ENCODE results near the gene EGLN3.
"Not testable (repeated sequence)": the region's sequence is repeated elsewhere in the genome, so short reads cannot be mapped to it uniquely, and the experiment has no call there.

EGLN3 gene

DNA sequence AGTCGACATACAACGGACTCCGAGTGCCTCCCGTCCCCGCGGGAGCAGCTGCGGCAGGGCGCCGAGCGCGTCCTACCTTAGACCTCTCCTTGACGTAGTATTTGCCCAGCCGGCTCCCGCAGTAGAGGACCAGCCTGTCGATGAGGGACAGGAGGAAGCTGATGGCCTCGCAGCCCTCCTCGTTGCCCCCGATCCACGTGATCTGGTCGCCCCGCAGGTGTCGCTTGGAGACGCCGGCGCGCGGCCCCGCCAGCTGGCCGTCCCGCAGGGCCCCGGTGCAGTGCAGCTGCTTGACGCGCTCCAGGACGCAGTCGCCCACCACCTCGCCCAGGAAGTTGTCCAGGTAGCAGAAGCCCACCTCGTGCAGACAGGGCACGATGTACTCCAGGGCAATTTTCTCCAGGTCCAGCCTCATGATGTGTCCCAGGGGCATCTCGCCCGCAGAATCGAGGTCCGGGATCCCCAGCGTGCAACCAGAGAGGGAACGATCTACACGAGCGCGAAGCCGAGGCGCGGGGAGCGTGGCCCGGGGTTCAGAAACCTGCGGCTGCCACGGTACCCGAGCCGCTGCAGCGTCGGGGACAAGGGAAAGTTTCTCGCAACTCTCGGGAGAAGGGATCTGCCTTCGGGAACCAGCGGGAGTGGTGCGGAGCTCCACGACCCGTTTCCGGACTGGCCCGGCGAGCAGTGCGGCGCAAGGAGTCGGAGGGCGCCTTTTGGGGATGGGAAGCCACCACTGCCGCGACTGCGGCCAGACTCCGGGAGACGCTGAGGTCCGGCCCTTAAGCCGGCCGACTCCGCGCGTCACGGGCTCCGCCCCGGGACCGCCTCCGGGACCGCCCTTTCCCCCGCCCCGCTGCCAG, at the start of gene EGLN3:
TSS of gene EGLN3 (minus strand) at position 755 of the 863 bp plus-strand sequence. CDS start at position 433, 322 bp downstream.
- DNase-seq = peak; percentile 94

DNA sequence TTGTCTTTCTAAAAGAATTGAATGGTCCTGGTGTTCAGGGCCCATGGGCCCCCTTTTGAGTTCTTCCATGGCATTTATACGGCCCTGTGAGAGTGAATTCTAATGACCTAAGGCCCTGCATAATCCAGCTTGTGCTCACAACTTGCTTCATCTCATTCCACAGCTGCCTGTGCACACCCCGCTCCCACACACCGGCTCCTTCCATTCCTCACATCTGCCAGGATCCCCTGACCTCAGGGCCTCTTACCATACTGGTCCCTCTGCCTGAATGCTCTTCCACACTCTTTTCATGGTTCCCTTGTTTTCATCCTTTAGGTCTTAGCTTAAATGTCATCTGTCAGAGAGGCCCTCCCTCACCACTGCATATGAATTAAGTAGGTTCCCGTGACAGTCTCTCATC, 49.5 kb upstream of the EGLN3 start:
- no peak for DNase-seq

DNA sequence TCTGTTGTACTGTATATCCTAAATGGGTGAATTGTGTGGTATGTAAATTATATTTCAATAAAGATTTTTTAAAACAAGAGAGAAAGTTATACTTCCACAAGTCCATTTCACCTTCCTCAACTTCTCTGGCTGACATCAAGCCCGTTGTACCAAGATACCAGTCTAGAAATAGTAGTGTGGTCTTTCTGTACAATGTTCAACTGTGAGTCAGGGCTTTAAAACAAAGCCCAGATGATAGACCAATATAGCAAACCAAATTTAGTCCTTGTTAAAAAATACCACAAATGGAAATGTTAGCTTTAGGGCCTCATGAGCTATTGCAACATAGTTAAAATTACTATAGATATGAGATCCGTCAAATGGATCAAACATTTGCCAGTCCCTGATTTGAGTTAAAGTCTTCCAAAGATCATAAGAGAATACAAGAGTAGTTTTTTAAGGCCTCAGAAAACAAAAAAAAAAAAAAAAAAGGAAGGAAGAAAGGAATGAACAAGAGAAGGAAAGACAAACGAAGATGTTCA, 49.0 kb upstream of the EGLN3 start:
- DNase-seq = no peak

DNA sequence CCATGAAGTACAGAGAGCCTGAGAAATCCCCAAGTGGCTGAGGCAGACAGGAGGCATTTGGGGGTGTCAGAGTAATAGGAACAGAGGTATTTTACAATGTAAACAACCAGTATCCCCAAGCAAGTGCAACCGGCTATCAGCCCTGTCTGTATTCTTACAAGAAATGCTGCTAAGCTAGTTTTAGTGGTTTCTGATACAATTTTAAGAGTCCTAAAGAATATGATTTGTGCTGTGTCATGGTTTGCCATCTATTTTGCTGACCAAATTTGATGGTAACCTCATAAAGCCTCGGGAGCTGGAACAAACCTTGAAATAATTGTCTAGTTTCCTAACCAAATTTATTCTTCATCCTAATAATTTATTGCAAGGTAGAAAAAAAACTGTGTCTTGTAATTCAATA, 46.7 kb upstream of the EGLN3 start:
- DNase-seq = no peak

DNA sequence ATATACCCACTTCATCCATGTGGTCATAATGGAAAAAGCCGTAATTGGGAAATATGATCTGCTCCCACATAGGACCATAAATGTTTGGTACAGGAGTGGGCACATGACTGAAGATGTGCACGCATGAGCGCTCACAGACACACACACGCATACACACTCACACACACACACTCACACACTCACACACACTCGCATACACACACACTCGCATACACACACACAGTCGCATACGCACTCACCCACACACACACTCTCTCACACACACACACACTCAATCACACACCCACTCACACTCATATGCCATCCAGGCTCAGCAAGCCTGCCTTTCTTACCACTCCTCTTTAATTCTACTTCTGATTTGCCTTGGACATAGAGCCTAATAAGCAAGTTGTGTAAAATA, 45.6 kb upstream of the EGLN3 start:
- no peak for DNase-seq

DNA sequence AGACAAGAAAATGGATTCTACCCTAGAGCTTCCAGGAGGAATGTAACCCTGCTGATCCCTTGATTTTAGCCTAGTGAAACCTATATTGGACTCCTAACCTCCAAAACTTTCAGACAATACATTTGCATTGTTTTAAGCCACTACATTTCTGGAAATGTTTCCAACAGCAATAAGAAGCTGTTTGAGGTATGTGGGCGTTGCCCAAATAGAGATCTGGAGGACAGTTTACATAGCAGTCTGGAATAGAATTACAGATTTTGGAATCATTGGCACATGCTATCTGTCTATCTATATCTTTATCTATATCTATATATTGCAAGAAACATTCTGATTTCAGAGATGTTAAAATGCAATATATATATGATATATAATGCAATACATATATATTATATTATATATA, 42.4 kb upstream of the EGLN3 start:
- DNase-seq = no peak

DNA sequence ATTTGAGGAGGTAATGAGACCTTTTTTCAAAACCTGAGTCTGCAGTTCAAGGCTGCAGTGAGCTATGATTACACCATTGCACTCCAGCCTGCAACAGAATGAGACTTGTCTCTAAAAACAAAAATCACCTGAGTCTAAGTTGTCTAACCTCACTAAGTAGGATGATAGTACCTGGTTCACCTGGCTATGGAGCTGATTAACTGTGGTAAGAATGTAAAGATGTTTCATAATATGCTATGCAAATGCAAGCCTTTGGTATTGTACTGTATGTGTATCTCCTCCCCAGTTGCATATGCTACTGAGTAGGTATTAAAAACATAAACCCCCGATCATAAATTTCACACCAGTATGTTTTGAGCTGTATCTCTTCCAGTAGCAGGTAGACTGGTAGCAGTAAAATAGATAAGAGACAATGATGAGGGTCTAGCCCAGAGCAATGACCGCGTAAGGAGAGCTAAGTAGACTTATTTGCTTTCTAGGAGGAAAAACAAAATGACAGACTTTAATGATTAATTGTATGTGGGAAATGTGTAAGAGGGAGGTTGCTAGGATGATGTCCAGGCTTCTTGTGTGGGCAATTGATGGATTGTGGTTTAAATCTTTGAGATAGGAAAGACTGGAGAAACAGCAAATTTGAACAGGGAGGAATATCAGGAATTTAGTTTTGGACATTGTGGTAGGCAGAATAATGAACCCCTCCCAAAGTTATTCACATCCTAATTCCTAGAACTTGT, 41.6 kb upstream of the EGLN3 start:
- no peak for DNase-seq

DNA sequence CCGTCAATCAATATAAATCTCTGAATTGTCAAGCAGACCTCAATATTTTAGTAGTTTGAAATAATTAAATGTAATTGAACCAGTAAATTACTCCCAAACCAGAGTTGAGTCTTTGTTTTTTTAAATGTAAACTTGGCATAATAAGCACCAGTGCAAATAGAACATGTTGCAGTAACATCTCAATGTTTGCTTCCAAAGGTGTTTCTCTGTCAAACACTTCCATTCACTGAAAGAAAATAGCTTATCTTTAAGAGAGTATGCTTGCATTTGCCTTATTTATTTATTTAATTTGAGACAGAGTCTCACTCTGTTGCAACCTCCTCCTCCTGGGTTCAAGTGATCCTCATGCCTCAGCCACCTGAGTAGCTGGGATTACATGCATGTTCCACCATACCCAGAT, 39.9 kb upstream of the EGLN3 start:
- DNase-seq = no peak

DNA sequence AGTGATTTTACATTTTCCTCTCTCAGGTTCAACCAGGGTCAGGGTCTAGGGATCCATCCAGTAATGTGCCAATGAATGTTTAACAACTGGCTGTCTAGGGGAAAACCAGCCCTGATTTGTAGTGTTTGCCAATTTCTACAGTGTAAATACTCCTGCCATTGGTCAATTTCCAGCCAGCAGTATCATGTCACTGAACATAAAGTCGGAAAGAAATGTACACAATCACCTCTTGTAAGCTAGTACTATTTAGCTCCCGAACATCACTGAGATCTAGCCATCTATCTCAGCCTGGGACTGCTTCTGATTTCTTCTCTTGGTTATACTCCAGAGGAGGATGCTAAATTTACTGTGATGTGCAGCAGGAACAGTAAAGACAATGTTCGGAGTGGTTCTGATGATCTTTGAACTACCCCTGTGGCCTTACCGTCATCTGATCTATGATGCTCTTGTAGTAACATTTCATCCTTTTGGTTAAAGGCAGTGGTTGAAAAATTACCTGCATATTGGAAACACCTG, 36.7 kb upstream of the EGLN3 start:
- DNase-seq = no peak

DNA sequence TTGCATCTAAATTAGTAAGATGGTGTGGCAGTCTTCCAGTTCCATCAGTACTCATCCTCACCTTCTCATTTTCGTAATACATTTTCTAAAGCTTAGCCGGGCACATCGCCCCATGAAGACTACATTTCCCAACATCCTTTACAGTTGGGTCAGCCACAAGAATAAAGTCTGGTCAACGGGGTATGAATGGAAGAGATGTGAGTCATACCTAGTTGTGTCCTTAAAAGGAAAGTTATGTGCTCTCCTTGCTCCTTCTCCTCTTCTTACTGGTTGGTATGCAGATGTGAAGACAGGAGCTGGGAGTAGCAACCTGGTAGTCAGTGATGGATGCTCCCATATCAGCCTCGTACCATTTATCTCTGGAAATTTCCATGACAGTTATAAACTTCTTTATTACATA, 35.9 kb upstream of the EGLN3 start:
- DNase-seq = no peak

DNA sequence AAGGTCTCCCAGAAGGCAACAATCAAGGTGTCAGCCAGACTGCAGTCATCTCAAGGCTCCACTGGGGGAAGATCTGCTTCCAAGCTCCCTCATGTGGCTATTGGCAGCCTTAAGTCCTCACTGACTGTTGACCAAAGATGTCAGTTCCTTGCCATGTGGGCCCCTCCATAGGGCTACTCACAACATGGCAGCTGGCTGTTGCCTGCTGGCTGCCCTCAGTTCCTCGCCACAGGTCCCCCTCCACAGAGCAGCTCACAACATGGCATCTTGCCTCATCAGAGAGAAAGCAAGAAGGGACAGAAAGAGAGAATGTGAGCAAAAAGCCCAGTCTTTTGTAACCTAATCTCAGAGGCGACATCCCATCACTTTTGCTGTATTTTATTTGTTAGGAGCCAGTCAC, 34.4 kb upstream of the EGLN3 start:
- DNase-seq = no peak

DNA sequence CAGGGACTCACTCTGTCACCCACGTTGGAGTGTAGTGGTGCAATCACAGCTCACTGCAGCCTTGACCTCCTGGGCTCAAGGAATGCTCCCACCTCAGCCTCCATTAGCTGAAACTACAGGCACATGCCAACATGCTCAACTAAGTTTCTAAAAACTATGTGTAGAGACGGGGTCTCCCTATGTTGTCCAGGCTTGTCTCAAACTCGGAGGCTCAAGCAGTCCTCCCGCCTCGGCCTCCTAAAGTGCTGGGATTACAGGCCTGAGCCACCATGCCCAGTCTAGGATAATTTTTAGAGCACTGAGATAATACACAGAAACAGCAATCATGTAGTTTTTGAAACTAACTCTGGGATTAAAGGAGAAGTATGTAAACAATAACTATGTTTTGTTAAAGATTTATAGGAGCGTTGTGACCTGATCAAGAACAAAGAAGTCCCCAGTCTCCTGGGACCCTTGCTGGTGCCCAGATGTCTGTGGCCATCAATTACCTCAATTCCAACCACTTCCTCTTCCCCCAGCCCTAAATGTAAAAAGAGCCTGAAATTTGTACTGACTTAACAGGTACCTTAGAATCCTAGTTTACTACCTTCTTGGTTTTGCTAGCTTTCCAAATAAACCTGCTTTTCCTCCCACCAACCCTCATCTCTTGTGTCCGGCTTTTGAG, 28.9 kb upstream of the EGLN3 start:
- DNase-seq = no peak

DNA sequence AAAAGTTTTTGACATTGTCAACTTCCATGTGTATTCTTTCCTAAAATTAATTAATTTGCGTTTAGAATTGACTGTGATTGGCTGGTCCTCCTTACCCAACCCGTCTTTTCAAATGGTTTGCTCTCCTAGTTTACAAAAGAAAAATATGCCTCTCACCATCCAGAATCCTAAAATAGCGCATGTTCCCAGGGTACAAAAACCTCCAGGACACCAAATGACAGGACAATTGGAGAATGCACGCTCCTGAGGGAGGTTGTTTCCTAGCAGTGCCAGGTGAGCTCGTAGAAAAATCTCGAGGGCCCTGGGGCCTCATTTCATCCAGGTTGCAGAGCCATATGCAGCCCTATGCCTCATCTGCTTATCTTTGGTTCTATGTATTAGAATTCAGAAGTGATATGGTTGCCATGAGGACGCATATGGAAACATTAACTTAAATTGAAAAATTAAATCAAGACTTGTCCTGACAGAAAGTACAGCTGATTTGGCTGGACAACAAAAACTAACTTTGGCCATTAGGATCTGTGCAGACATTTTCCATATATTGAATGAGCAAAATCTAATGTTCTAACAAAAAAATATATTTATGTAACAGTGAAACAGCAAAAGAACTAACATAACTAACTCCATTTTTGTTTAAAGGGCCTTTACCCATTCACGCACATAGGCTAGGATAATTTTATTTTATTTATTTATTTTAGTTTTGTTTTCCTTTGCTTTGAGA, 28.2 kb upstream of the EGLN3 start:
- DNase-seq = no peak

DNA sequence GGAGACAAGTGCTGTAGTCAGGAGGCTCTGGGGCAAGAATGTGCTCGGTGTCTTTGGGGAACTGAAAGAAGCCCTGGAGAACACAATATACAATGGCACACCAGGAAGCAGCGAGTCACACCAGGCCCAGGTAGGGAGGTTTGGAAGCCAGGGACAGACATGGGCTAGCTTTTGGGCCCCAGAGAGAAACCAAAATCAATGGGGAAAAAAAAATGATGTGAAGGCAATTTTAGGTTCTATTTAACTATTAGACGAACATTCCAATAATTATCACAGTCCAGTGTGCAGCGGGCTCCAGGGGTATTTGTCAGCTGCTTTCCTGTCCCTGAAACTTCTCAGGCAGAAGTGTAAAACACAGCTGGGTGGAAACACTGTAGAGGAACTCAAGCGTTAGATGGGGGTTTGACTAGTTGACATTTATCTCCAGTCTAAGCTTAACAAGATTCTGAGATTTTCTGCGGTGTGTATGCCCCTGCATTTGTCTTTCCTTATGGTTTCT, 21.8 kb upstream of the EGLN3 start:
- no peak for DNase-seq

DNA sequence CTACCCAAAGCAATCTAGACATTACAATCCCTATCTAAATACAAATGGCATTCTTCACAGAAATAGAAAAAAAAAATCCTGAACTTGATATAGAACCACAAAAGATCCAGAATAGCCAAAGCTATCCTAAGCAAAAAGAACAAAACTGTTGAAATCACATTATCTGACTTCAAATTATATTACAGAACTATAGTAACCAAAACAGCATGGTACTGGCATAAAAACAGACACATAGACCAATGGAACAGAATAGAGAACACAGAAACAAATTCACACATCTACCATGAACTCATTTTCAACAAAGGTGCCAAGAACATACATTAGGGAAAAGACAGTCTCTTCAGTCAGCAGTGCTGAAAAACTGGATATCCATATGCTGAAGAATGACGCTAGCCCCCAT, 19.0 kb upstream of the EGLN3 start:
- DNase-seq = not testable (repeated sequence)

DNA sequence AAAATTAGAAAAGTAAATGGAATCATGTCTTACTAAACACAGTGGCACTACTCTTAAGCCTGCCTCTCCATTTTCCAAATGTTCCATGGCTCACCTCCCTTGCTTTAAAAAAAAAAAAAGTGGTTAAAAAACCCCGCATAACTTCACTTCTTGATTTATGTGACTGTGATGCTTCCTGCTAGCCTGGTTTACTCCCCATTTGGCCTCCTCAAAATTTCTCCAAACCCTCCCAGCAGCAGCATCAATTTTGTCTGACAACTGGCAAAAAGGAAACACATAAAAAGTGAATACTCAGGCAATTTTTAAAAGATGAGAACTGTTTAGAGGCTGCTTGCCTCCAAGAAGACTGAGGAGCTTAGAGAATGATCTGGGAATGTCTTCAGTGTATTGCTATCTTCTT, 17.8 kb upstream of the EGLN3 start:
- no peak for DNase-seq

DNA sequence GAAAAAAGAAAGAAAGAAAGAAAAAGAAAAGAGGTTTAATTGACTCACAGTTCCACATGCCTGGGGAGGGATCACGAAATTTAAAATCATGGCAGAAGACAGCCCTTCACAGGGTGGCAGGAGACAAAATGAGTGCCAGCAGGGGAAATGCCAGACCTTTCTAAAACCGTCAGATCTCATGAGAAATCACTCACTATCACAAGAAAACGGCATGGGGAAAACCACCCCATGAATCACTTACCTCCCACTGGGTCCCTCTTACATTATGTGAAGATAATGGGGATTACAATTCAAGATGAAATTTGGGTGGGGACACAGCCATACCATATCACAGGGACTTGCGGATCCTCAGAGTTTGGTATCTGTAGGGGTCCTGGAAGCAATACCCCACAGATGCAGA, 16.3 kb upstream of the EGLN3 start:
- DNase-seq = no peak

DNA sequence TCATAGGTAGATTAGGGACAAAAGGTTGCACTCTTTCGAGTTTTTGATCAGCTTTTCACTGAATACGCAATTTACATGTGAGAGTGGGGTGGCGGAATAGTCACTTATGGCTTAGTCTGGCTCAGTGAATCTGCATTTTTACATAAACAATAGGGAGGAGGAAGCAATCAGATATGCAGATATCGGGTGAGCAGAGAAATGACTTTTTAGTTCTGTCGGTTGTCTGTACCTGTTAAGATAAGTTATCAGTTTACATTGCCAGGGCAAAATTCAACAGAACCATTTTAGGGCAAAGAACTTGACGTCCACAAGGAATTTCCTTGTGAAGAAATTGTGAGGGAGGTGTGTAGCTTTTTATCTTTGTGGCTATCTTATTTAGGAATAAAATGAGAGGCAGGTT, 15.4 kb upstream of the EGLN3 start:
- no peak for DNase-seq

DNA sequence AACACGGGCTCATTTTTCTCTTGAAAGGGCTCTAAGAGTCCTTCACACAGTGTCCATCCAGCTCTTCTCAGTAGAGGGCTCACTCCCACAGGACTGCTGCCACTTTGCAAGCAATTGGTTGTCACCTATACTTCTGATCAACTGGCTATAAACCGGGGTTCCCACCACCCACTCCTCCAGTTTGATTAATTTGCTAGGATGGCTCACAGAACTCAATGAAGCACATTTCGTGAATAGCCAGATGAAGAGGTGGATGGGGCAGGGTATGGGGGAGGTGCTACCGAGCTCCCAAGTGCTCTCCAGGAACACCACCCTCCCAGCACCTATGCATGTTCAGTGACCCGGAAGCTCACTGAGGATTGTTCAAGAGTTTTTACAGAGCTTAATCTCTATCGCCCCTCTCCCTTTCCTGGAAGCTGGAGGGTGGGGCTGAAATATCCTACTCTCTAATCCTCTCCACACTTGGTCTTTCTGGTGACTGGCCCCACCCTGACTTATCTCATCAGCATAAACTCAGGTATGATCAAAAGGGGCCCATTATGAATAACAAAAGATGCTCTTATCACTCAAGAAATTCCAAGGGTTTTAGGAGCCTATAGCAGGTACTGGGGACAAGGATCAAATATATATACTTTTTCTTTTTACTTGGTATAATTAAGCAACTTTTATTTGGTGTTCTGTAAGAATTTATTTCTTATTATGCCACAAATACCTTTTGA, 13.9 kb upstream of the EGLN3 start:
- no peak for DNase-seq

DNA sequence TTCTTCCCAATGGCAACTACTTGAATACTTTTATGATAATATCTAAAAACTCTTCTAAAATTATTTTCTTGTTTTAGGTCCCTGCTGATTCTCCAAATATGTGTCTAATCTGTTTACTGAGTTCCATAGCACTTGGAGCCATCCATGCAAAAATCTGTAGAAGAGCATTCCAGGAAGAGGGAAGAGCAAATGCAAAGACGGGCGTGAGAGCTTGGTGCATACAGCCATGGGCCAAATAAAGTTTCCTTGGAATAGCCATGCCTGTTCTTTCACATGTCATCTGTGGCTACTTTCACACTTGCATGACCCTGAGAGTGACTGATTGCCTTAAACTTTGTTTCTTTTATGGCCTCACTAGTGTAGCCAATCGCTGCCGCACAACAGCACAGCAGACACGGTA, 13.0 kb upstream of the EGLN3 start:
- no peak for DNase-seq

DNA sequence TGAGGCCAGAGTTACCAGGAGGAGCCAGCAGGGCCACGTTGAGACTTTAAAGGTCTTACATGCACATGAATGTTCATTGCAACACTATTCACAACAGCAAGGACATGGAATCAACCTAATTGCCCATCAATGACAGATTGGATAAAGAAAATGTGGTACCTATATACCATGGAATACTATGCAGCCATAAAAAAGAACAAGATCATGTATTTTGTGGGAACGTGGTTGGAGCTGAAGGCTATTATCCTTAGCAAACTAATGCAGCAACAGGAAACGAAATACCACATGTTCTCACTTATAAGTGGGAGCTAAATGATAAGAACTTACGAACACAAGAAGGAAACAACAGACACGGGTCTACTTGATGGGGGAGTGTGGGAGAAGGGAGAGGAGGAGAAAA, 11.6 kb upstream of the EGLN3 start:
- not testable (repeated sequence) for DNase-seq

DNA sequence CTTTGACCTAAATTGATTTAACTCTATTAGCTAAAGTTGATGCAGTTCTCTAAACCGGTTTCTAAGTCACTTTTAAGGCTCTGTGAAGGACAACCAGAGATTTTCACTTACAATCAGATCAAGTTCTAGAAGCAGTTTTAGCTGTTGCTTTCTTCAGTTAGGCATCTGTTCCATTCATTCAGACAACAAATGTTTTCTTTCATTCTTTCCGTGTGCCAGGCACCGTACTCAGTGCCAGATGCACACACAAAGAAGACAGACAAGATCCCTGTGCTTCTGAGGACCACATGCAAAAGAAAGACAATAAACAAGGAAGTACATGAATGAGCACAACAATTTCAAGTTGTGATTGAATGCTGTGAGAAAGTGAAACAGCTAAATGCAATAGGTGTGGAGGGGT, 11.1 kb upstream of the EGLN3 start:
- no peak for DNase-seq

All from right hindlimb (tissue), 1 donor.